Kidney (tissue), 14 donors: ENCODE results near the gene FAM53A. TPM values are rescaled to one million over a fixed set of nuclear protein-coding genes. Genes with fewer than 3 reads are reported as not detected.

Experiments
- DNase-seq, 5 donors: peaks; one replicate each; pipeline ENCODE4 v3.0.0-alpha.2; 2013 to 2020
- FAIRE-seq: peaks from 2 replicates; lab custom pipeline; 2012; peaks lifted over from hg19 to GRCh38; lab: Jason Lieb, UNC
- H3K27ac ChIP-seq, 2 donors: one replicate each; pipeline ENCODE4 v1.7.0; 2013; ENCODE audit warnings: low read depth in 2 of 2, low read length in 2 of 2, inconsistent platforms in 1 of 2
- H3K27me3 ChIP-seq: one replicate; pipeline ENCODE4 v1.7.1; 2013; ENCODE audit warnings: low read length, inconsistent platforms; ENCODE audit not compliant: control insufficient read depth, insufficient read depth
- H3K36me3 ChIP-seq, 3 donors: one replicate each; pipeline versions ENCODE4 v1.7.0 to v1.7.1; 2013; ENCODE audit warnings: low read length in 3 of 3, control low read depth in 1 of 3, inconsistent platforms in 1 of 3; ENCODE audit not compliant: insufficient read depth in 3 of 3, control insufficient read depth in 2 of 3
- H3K4me1 ChIP-seq, 3 donors: one replicate each; pipeline versions ENCODE4 v1.7.0 to v1.7.1; 2013; ENCODE audit warnings: low read length in 3 of 3, inconsistent platforms in 1 of 3, low read depth in 1 of 3; ENCODE audit not compliant: control insufficient read depth in 2 of 3, insufficient read depth in 2 of 3
- H3K4me3 ChIP-seq, 3 donors: one replicate each; pipeline versions ENCODE4 v1.7.0 to v1.8.1; 2013; ENCODE audit warnings: low read length in 3 of 3, control low read depth in 1 of 3, inconsistent platforms in 1 of 3
- H3K9ac ChIP-seq, 3 donors: one replicate each; pipeline versions ENCODE4 v1.7.0 to v1.7.1; 2013; ENCODE audit warnings: low read length in 3 of 3, control low read depth in 1 of 3, inconsistent platforms in 1 of 3
- H3K9me3 ChIP-seq, 3 donors: one replicate each; pipeline versions ENCODE4 v1.7.0 to v1.7.1; 2013; ENCODE audit warnings: low read length in 3 of 3, control low read depth in 1 of 3, inconsistent platforms in 1 of 3; ENCODE audit not compliant: control insufficient read depth in 2 of 3, insufficient read depth in 1 of 3
- intact Hi-C: fragments of 100-400 bp; cut with DNase I; formaldehyde crosslinking; loops from one replicate; pipeline ENCODE4 v1.11.1; 2022
- polyA plus RNA-seq: library from polyadenylated mRNA; stranded (reverse); fragments of 350-450 nt; fragmentation: Illumina TruSeq; extraction: RNeasy Lipid Tissue Mini Kit (QIAGEN cat#74804); gene quantifications from one replicate; pipeline ENCODE4 v1.2.3, GENCODE V29; 2014; ENCODE audit warnings: low read depth, low replicate concordance; ENCODE audit not compliant: insufficient read depth
- total RNA-seq: library from RNA; stranded (reverse); fragmentation: NEBNext Ultra II Directional; extraction: Animal tissue kit (Norgen Biotek cat#: 25700); gene quantifications from one replicate; pipeline ENCODE4 v1.2.1, GENCODE V29; 2021
- TF ChIP-seq, protein P1 (sequence below): IDR thresholded peaks from 3 replicates; pipeline ENCODE4 v1.5.1; 2012; ENCODE audit warnings: mild to moderate bottlenecking, moderate library complexity, borderline replicate concordance; ENCODE audit not compliant: insufficient read depth; ENCODE audit errors: extremely low read depth
- donor health status: control.
- donor health status: control.
- donor health status: control.
- donor health status: control.
- donor health status: control.
- donor health status: DM: yes; HTN: yes; CAD: no.
- donor health status: Normal renal cell carcinoma (clear cell type).

The FAM53A gene
- total and polyA plus RNA-seq, 2 donors from 2014 or later: 1.2 to 2.9 TPM

DNA sequence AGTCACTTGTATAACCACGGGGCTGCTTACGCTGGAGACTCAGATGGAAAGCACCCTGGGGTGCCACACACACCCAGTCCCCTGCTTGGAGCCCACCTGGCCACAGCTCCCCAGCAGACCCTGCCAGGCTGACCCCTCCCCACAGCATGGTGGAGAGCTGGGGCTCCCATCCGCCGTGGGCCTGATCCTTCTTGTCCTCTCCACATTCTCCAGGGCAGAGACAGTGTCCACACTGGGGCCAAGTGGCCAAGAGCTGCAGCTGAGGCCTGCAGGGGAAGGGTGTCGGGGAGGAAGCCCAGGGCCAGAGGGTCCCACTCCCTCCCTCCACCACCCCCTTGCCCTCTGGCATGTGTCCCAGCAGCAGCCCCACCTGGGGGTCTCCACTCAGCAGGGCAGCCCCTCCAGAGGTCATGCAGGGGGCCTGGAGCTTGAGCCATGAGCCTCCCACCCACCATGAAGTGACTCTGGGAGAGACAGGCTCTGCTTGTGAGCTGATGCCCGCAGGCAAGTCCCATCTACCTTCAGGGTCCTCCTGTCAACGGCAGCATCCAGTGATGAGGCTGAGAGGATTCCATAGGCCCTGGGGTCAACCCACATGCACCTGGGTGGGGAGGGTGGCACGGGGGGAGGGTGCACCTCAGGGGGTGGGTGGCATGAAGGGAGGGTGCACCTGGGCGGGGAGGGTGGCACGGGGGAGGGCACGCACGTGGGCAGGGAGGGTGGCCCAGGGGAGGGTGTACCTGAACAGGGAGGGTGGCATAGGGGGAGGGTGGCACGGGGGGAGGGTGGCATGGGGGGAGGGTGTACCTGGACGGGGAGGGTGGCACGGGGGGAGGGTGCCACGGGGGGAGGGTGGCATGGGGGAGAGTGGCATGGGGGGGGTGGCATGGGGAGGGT is 56.4 kb downstream of the FAM53A start:
- TF ChIP-seq, protein P1, sequence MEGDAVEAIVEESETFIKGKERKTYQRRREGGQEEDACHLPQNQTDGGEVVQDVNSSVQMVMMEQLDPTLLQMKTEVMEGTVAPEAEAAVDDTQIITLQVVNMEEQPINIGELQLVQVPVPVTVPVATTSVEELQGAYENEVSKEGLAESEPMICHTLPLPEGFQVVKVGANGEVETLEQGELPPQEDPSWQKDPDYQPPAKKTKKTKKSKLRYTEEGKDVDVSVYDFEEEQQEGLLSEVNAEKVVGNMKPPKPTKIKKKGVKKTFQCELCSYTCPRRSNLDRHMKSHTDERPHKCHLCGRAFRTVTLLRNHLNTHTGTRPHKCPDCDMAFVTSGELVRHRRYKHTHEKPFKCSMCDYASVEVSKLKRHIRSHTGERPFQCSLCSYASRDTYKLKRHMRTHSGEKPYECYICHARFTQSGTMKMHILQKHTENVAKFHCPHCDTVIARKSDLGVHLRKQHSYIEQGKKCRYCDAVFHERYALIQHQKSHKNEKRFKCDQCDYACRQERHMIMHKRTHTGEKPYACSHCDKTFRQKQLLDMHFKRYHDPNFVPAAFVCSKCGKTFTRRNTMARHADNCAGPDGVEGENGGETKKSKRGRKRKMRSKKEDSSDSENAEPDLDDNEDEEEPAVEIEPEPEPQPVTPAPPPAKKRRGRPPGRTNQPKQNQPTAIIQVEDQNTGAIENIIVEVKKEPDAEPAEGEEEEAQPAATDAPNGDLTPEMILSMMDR: no peak
- intact Hi-C loops: loop anchor here (10.0 kb wide), 1 partner anchor 273 kb away; no protein-coding TSS in a partner anchor
- FAIRE-seq: no peak

DNA sequence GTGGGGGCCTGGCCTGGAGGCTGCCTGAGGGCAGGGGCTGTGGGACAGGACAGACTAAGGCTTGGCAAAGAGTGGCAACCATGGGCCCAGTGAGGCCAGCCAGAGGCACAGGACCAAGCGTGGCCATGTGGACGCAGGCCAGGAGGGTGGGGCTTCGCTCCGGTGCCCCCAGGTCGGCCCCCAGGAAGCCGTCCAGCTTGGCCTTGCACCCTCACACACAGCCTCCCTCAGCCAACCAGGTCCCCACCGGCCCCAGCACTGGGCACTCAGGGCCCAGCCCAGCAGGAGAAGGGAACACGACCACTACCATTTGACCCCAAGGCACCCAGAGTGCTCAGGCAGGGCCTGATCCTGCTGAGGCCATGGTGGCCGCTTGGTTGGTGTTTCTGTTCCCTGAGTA is 57.2 kb downstream of the FAM53A start:
- TF ChIP-seq, protein P1: no peak
- Histone ChIP-seq H3K9me3 (no peaks in the 10 kb centered on the region), H3K27ac (no peak overlapping the region), H3K9ac (no peak overlapping the region), H3K4me1 (no peaks in the 10 kb centered on the region), H3K4me3 (no peak overlapping the region), H3K36me3 (no peaks in the 10 kb centered on the region), H3K27me3 (no peaks in the 10 kb centered on the region)
- DNase-seq: no peak
- intact Hi-C loops: loop anchor here (10.0 kb wide), 1 partner anchor 272 kb away; no protein-coding TSS in a partner anchor
- FAIRE-seq: no peak

More for the DNA sequence above, 56.4 kb downstream of the FAM53A start:
- H3K9me3 ChIP-seq: no peaks in the 10 kb centered on the region
- H3K9ac ChIP-seq: no peak overlapping the region
- H3K27ac ChIP-seq: no peak overlapping the region
- no peaks in the 10 kb centered on the region for H3K27me3 ChIP-seq
- H3K36me3 ChIP-seq: no peaks in the 10 kb centered on the region
- no peak overlapping the region for H3K4me3 ChIP-seq
- no peak for DNase-seq
- no peaks in the 10 kb centered on the region for H3K4me1 ChIP-seq

DNA sequence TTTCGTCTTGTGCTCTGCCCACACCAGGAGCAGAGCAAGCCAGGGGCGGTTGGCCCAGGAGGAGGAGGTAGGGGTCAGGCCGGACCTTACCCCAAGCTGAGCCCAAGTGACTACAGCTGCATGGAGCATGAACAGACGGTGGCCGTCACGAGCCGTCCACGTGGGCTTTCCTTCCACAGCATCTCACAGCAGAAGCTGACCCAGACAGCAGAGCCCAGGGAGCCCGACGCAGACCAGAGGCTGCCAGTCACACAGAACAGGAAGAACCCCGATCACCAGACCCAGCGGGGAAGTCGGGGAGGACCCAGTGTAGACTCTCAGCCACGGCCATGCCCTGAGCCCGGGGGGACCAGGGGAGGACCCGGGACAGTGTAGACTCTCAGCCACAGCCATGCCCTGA is 58.0 kb downstream of the FAM53A start:
- H3K9ac ChIP-seq: no peak overlapping the region
- intact Hi-C loops: loop anchor here (10.0 kb wide), 1 partner anchor 271 kb away; no protein-coding TSS in a partner anchor
- H3K36me3 ChIP-seq: no peaks in the 10 kb centered on the region
- no peak for DNase-seq
- H3K27me3 ChIP-seq: no peaks in the 10 kb centered on the region
- no peak overlapping the region for H3K4me3 ChIP-seq
- H3K27ac ChIP-seq: no peak overlapping the region
- no peak for FAIRE-seq
- H3K9me3 ChIP-seq: no peaks in the 10 kb centered on the region
- H3K4me1 ChIP-seq: no peaks in the 10 kb centered on the region
- TF ChIP-seq, protein P1: no peak
